HUES64 (cell line): ENCODE measurements around the gene HIP1.
"Not testable (repeated sequence)": the region's sequence is repeated elsewhere in the genome, so short reads cannot be mapped to it uniquely, and the experiment has no call there.

Source experiments
- H3K27ac ChIP-seq: 2 replicates; pipeline ENCODE4 v1.7.0; 2013; ENCODE audit warnings: low read depth, low read length, inconsistent platforms
- H3K27me3 ChIP-seq: 2 replicates; pipeline ENCODE4 v1.6.1; 2013; ENCODE audit warnings: mild to moderate bottlenecking, low read length; ENCODE audit not compliant: insufficient read depth
- H3K36me3 ChIP-seq: 2 replicates; pipeline ENCODE4 v1.6.1; 2013; ENCODE audit warnings: mild to moderate bottlenecking, low read length; ENCODE audit not compliant: insufficient read depth
- H3K4me1 ChIP-seq: 2 replicates; pipeline ENCODE4 v1.6.1; 2013; ENCODE audit warnings: mild to moderate bottlenecking, low read length, moderate library complexity; ENCODE audit not compliant: insufficient read depth
- H3K4me3 ChIP-seq: 2 replicates; pipeline ENCODE4 v1.5.1; 2013; ENCODE audit warnings: mild to moderate bottlenecking, low read length, moderate library complexity
- H3K9ac ChIP-seq: 2 replicates; pipeline ENCODE4 v1.6.1; 2013; ENCODE audit warnings: mild to moderate bottlenecking, low read depth, low read length
- H3K9me3 ChIP-seq: 2 replicates; pipeline ENCODE4 v1.6.1; 2013; ENCODE audit warnings: low read depth, low read length; ENCODE audit not compliant: insufficient read depth
- WGBS: fragments of 150-250, 120-280 bp; methylation state at CpG from one replicate; pipeline ENCODE4 v1.1.7; 2013; ENCODE audit warnings: missing lambda C conversion rate; 5-methylcytosine and 5-hydroxymethylcytosine counted together

The HIP1 gene

DNA sequence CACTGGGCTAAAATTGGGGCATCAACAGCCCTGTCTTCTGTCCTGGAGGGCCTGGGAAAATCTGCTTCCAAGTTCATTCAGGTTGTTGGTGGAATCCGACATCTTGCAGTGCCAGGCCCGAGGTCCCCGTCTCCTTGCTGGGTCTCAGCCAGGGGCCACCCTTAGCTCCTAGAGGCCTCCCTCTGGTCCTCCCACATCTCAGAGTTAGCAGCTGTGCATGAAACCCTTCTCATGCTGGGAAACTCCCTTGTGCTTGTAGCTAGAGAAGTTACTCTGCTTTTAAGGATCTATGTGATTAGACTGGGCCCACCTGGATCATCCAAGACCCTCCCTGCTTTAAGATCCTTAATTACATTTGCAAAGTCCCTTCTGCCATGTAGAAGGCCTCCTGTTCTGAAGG lies 15.3 kb downstream of the HIP1 start:
- Histone ChIP-seq H3K36me3 (no peaks in the 10 kb centered on the region), H3K27ac (no peak overlapping the region), H3K4me1 (peaks cover 6% of the 10 kb centered on the region; the same call in 1 of the 2 replicates), H3K27me3 (no peaks in the 10 kb centered on the region), H3K4me3 (no peak overlapping the region), H3K9me3 (no peaks in the 10 kb centered on the region), H3K9ac (no peak overlapping the region)
- 95% methylated on average over 3 of the region's 3 CpGs for WGBS

DNA sequence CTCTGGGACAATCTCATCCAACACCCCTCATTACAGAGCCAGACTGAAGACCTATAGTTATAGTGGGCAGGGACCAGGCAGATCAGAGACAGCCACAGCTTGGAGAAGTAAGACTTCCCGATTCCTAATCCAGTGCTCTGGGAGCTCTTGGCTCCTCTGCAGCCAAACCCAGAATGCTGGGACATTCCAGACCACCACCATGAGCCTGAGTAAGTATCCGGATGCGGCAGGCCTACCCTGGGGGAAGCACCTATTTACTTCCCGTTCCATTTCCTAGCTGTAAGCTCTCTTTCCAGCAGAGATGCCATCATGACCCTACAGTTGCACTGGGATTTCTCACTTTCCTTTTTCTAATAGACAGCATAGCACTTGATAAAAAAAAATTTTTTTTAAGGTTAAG lies 16.4 kb downstream of the HIP1 start:
- H3K27ac ChIP-seq: no peak overlapping the region
- no peaks in the 10 kb centered on the region for H3K4me1 ChIP-seq
- no peaks in the 10 kb centered on the region for H3K36me3 ChIP-seq
- 90% methylated on average over 4 of the region's 4 CpGs for WGBS
- H3K27me3 ChIP-seq: no peaks in the 10 kb centered on the region
- no peak overlapping the region for H3K4me3 ChIP-seq
- no peaks in the 10 kb centered on the region for H3K9me3 ChIP-seq
- no peak overlapping the region for H3K9ac ChIP-seq

DNA sequence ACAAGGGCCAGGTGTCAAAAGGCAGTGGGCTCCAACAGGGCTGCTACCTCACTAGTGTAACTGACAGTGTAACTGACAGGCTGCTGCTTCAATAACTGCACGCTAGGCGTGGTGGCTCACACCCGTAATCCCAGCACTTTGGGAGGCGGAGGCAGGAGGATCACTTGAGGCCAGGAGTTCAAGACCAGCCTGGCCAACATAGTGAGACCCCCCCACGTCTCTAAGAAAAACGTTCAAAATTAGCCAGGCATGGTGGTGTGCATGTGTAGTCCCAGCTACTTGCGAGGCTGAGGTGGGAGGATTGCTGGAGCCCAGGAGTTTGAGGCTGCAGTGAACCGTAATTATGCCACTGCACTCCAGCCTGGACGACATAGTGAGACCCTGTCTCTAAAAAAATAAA lies 16.8 kb downstream of the HIP1 start:
- H3K9me3 ChIP-seq, H3K4me3 ChIP-seq, H3K36me3 ChIP-seq, H3K4me1 ChIP-seq, H3K9ac ChIP-seq, H3K27me3 ChIP-seq, H3K27ac ChIP-seq: not testable (repeated sequence)
- 97% methylated on average over 8 of the region's 9 CpGs for WGBS

DNA sequence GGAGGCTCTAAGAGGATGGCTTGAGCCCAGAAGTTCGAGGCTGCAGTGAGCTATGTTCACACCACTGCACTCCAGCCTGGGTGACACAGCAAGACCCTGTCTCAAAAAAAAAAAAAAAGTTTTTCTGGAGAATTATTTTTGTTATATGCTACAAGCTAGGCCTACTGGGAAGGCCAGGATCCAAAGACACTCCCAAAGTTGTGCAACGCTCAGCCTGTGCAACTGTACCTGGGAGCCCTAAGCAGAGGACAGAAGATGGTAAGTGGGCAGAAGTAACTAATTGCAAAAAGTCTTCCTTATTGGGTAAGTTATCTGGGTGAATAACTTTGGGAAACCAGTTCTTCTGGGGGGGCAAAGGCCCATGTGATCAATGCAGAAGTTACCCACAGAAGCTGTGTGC lies 17.3 kb downstream of the HIP1 start:
- H3K4me1 ChIP-seq: no peaks in the 10 kb centered on the region
- H3K9me3 ChIP-seq: no peaks in the 10 kb centered on the region
- no peak overlapping the region for H3K27ac ChIP-seq
- H3K9ac ChIP-seq: no peak overlapping the region
- no peaks in the 10 kb centered on the region for H3K36me3 ChIP-seq
- 89% methylated on average over 2 of the region's 2 CpGs for WGBS
- no peaks in the 10 kb centered on the region for H3K27me3 ChIP-seq
- no peak overlapping the region for H3K4me3 ChIP-seq

DNA sequence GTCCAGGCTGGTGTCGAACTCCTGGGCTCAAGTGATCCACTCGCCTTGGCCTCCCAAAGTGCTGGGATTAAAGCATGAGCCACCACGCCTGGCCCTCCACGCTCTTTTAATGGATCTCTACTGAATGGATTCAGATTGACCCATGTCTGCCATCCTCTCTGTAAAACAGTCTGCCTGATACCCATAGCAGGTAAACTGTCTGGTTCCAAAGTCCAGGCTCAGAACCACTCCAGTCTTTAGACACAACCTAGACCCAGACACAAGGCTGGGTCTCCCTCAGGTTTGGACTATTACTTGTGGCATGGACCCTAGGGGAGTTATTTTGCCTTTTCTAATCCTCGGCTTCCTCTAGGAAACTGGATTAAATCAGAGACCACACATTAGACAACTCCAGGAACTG lies 19.1 kb downstream of the HIP1 start:
- Histone ChIP-seq H3K9me3 (no peaks in the 10 kb centered on the region), H3K27me3 (no peaks in the 10 kb centered on the region), H3K9ac (no peak overlapping the region), H3K4me1 (no peaks in the 10 kb centered on the region), H3K27ac (no peak overlapping the region), H3K4me3 (no peak overlapping the region), H3K36me3 (no peaks in the 10 kb centered on the region)
- 92% methylated on average over 5 of the region's 5 CpGs for WGBS

DNA sequence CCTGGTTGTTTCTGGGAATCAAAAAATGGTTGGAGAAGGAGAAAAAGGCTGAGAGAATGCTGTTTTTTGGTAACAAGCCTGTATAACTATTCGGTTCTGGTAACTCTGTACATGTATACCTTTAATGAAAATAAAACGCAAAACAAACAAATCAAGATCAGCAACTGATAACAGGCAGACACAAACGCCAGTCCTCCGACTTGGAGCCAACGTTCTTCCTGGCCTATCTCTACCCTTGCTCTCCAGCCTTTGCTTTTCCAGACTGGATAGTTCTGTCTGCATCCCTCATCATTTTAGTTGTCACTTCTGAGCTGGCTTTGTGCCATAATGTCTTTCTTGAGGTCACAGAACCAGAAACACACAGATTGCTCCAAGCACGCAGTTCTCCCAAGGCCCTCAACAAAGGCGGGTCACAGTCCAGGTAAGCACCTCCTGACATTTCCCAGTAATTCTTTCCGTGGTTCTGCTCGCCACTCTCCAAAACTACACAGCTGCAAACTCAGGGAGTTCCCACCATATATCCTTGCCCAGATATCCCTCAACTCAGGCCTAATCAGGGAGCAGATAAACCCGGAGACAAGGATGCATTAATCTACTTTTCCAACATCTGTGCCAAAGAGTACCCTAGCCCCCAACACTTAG lies 20.2 kb downstream of the HIP1 start:
- H3K27ac ChIP-seq: no peak overlapping the region
- no peaks in the 10 kb centered on the region for H3K4me1 ChIP-seq
- no peaks in the 10 kb centered on the region for H3K9me3 ChIP-seq
- H3K9ac ChIP-seq: no peak overlapping the region
- H3K27me3 ChIP-seq: no peaks in the 10 kb centered on the region
- 94% methylated on average over 10 of the region's 10 CpGs for WGBS
- no peak overlapping the region for H3K4me3 ChIP-seq
- no peaks in the 10 kb centered on the region for H3K36me3 ChIP-seq

DNA sequence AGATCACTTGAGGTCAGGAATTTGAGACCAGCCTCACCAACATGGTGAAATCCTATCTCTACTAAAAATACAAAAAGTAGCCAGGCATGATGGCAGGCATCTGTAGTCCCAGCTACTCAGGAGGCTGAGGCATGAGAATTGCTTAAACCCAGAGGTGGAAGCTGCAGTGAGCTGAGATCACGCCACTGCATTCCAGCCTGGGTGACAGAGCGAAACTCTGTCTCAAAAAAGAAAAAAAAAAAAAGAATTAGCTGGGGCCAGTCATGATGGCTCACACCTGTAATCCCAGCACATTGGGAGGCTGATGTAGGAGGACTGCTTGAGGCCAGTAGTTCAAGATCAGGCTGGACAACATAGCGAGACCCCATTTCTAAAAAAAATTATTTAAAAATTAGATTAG lies 21.0 kb downstream of the HIP1 start:
- H3K36me3 ChIP-seq, H3K27me3 ChIP-seq, H3K27ac ChIP-seq, H3K4me3 ChIP-seq, H3K9me3 ChIP-seq, H3K4me1 ChIP-seq, H3K9ac ChIP-seq: not testable (repeated sequence)
- WGBS: 96% methylated on average over 2 of the region's 3 CpGs

DNA sequence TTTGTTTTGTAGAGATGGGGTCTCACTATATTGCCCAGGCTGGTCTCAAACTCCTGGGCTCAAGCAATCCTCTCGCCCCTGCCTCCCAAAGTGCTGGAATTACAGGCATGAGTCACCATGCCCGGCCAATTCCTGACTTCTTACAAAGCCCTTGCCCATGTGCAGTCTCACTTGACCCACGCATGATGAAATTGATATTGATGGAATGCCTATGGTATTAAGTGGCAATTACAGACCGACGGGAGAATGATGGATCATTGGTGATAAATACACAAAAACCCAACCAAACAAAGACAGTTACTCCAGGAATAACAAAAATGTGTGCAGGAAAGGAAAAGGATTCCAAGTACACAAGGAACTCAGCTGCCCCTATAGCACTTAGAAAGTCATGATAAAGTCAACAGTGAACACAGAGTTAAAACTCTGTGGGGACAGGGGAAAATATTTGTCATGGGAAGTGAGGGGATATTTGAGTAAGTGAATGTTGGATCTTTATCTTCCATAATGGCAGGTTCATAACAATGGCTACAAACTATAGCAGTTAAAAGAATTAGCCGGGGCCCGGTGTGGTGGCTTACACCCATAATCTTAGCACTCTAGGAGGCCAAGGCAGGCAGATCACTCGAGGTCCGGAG lies 21.6 kb downstream of the HIP1 start:
- WGBS: 94% methylated on average over 7 of the region's 9 CpGs
- no peak overlapping the region for H3K4me3 ChIP-seq
- H3K9me3 ChIP-seq: no peaks in the 10 kb centered on the region
- H3K27me3 ChIP-seq: no peaks in the 10 kb centered on the region
- H3K27ac ChIP-seq: no peak overlapping the region
- H3K9ac ChIP-seq: no peak overlapping the region
- H3K4me1 ChIP-seq: no peaks in the 10 kb centered on the region
- no peaks in the 10 kb centered on the region for H3K36me3 ChIP-seq

DNA sequence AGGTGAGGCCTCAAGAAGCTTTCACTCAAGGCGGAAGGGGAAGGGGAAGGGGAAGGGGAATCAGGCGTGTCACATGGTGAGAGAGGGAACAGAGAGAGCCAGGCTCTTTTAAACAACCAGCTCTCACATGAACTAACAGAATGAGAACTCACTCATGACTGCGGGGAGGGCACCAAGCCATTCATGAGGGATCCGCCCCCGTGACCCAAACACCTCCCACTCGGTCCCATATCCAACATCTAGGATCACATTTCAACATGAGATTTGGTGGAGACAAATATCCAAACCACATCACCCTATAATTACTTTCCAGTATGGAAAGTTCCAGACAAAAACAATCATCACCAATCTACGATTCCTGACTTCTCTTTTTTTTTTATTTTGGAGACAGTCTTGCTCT lies 22.9 kb downstream of the HIP1 start:
- WGBS: 88% methylated on average over 7 of the region's 7 CpGs
- Histone ChIP-seq H3K9me3 (no peaks in the 10 kb centered on the region), H3K27ac (no peak overlapping the region), H3K4me1 (no peaks in the 10 kb centered on the region), H3K4me3 (no peak overlapping the region), H3K9ac (no peak overlapping the region), H3K27me3 (no peaks in the 10 kb centered on the region), H3K36me3 (no peaks in the 10 kb centered on the region)

DNA sequence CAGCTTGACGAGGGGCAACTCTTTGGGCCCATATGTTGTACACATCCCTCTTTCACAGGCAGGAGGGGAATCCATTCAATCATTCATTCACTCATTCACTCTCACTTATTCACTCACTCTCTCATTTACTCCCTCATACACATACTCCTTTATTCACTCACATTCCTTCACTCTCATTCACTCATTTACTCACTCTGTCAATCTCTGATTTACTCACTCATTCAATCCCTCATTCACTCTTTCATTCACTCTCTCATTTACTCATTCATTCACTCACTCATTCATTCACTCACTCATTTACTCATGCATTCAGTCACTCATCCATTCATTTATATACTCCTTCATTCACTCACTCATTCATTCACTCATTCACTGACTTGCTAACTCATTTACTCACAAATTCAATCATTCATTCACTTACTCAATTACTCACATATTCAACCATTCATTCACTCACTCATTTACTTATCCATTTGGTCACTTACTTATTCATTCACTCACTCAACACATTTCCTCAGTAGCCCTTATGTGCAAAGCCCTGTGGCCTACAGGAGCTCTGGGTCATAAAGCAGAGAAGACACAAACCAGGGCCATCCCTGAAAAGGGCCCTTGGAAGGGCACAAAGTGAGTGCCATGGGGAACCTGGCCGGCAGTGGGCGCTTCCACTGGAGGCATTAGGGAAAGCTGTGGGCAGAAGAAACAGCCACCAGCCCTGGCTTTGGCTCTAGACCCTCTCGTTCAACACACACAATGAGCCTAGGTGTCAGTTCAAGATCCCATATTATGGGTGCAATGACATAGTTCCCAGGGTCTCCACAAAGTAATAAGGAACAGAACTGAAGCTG lies 26.0 kb downstream of the HIP1 start:
- 0 out of 2 replicates have a peak, but pooled peaks cover 7% of the 10 kb centered on the region for H3K9me3 ChIP-seq
- no peaks in the 10 kb centered on the region for H3K27me3 ChIP-seq
- no peak overlapping the region for H3K9ac ChIP-seq
- H3K4me3 ChIP-seq: no peak overlapping the region
- no peak overlapping the region for H3K27ac ChIP-seq
- H3K4me1 ChIP-seq: no peaks in the 10 kb centered on the region
- H3K36me3 ChIP-seq: no peaks in the 10 kb centered on the region
- 82% methylated on average over 4 of the region's 4 CpGs for WGBS

DNA sequence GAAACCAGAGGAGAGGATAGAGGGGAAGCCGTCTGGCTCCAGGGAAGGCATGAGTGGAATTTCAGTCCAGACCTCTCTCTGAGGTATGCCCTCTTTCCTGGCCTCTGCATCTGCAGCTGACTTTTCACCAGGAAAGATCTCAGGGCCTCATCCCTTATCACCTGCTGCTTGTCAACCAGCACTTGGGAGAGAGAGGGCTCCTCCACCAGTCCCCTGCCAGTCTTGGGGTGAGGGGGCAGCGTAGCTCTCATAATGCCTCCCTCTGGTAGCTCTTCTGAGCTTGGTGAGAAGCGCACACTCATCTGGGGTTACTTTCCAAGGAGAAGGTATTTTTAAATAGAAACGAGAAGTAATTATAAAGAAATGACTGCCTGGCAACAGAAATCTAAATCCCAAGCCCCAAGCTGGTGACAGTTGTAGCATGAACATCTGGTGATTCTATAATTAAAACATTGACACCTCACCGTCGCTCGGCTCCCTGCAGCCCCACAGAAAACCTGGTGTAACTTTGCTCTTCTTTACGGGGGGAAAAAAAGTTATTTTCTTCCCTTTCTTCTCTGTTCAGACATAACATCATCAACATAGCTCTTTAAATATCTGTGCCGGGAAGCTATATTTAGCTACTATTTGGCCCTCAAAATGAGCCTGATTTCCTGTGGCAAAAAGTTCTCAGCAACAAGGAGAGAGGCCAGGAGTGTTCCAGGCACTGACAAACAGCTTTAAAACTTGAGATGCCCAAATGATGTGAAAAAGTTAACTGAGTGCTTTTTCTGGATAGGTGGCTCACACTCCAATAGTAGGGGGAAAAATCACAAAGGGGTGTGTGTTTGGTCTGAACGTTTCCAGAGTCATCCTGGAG lies 26.9 kb downstream of the HIP1 start:
- Histone ChIP-seq H3K36me3 (no peaks in the 10 kb centered on the region), H3K4me3 (no peak overlapping the region), H3K9me3 (0 out of 2 replicates have a peak, but pooled peaks cover 7% of the 10 kb centered on the region), H3K27me3 (no peaks in the 10 kb centered on the region), H3K9ac (no peak overlapping the region), H3K27ac (no peak overlapping the region), H3K4me1 (no peaks in the 10 kb centered on the region)
- WGBS: 87% methylated on average over 10 of the region's 10 CpGs
